Umbilical cord (tissue), 2 donors: Measurements from ENCODE around the gene STK32C. TPM values are rescaled to one million over a fixed set of nuclear protein-coding genes. Genes with fewer than 3 reads are reported as not detected.
"Not testable (repeated sequence)": the region's sequence is repeated elsewhere in the genome, so short reads cannot be mapped to it uniquely, and the experiment has no call there.

Experiments used
- DNase-seq: peaks from one replicate; pipeline ENCODE4 v3.0.0-alpha.2; 2015; ENCODE audit warnings: low spot score
- total RNA-seq: library from RNA; depleted of rRNA; stranded (reverse); fragments of >200 nt; gene quantifications from one replicate; pipeline ENCODE4 v1.2.3, GENCODE V29; 2014; ENCODE audit warnings: low replicate concordance; ENCODE audit not compliant: insufficient read depth

Gene STK32C
- total RNA-seq, 1 donor from 2014 or later, result not detected

DNA sequence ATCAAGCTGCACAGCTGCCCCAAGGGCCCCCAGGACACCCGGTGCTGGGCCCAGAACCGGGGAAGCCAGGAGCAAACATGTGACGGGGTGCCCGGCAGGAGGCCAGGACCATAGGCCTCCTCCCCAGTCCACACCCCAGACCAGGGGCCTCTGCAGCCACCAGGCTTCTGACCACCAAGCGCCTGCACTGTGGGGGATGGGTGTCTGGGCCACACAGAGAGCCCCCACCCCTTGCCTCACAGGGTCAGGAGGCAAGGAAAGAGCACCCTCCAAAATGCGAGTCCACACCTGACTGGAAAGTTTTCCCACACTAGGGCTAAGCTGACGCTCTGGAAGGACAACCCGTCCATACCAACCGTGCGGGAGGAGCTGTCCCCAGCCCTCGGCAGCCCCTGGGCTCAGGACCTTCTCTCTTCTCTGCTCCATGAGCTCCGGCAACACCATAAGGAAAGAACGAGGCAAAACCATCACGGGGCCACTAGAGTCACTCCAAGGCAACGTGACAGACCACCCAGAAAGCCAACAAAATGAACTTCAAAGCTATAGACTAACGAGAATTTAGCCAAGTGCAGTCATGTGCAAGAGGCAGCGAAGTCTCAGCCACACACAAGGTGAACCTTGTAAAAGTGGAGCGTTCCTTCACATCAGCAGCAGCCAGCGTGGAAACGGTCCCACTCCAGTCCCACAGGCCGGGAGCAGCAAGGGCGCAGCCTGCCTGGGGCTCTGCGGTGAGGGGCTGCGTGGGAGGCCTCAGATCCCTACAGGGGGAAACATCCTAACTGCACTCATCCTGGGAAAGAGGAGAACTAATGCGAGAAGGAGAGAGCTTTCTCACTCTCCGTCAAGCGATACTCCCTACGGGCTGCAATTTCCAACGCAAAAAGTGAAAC lies 5.1 kb downstream of the STK32C start:
- DNase-seq, result no peak

DNA sequence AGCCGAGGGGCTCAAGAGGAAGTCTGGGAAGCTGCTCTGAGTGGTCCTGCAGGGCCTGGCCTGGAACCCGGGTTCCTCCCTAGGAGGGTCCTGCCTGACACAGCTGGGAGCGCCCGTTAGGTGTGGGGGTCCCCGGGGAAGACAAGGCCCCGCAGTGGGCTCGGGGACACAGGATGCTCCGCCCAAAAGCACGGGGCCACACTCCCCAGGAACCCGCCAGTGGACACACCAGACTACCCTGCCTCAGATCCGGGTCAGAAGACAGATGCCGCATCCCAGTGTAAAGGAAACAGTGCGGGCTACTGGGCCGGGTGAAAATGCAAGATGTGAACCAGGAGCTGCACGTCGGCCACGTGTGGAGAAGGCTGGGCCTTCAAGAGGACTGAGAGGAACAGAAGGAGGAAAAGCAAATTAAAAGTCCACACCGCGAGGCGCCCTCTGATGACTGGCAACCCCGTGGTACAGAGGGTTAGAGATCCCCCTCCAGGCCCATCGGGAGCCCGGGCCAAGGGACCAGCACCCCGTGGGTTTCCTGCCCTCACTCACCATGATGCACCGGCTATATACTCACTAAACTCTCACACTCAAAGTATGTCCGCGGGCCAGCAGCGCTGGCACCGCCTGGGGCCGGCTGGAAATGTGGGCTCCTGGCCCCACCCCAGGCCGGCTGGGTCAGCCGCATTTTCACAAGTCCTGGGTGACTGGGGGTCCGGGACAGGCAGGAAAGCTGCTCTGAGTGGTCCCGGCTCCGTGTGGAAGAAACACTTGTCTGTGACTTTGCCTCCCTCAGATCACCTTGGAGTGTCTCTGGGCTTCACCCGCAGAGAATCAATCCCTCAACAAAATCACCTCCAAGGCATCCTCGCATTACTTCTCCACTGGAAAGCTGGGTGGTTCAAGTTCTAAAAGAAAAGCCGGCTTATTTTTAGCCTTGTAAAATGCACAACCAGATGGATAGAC lies 6.1 kb downstream of the STK32C start:
- no peak for DNase-seq

DNA sequence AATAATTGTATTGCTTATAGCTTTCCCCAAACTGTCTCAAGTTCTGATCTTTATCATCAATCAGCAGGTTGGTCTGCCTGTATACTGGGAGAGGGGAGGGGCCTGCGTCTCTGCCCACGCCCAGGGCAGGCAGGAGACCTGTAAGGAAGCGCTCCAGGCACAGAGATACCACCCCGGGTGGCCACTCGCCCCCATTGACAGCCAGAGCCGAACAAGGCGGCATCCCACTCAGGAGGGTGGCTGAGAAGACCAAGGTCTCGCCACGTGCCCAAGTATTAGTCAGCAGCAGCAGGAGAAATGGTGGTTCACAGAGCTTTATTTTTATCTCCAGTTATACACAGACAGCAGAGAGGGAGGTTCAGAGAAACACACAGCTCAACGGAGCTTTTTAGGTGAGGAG lies 7.2 kb downstream of the STK32C start:
- DNase-seq, result no peak

DNA sequence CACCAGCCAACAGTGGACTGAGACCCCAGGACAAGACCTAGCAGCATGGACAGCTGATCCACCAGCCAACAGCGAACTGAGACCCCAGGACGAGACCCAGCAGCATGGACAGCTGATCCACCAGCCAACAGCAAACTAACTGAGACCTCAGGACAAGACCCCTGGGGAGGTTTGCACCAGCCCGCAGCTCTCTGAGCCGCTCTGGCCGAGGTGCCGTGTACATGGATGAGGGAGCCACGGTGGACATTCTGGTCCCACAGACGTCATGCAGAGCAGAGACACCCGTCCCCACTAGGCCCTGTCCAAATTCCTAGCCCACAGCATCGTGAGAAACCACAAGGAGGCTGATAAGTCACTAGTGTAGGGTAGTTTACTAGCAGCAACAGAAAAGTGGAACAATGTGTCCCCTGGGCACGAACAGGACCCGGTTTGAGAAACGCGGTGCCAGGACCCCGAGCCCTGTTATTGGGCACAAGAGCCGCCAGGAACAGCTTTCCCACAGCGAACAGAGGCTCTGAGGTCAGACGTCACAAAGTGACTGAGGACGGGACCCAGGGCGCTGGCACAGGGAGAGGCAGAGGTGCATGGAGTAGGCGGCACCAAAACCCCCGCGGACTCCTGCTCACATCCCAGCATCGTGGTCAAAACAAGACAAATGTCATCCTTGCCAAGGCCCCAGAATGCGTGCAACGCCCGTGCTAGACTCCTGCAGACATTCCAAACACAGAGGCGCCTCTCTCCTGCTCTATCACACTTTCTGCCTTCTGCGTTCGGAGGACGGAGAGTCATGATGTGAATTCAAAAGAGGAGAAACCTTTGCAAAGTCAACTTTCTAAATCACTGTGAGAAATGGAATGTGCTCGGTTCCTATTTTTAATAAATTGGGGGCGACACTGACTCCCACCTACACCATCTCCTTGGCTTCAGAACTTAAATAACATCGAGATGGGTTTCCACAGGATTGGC lies 8.1 kb downstream of the STK32C start:
- DNase-seq, result no peak

DNA sequence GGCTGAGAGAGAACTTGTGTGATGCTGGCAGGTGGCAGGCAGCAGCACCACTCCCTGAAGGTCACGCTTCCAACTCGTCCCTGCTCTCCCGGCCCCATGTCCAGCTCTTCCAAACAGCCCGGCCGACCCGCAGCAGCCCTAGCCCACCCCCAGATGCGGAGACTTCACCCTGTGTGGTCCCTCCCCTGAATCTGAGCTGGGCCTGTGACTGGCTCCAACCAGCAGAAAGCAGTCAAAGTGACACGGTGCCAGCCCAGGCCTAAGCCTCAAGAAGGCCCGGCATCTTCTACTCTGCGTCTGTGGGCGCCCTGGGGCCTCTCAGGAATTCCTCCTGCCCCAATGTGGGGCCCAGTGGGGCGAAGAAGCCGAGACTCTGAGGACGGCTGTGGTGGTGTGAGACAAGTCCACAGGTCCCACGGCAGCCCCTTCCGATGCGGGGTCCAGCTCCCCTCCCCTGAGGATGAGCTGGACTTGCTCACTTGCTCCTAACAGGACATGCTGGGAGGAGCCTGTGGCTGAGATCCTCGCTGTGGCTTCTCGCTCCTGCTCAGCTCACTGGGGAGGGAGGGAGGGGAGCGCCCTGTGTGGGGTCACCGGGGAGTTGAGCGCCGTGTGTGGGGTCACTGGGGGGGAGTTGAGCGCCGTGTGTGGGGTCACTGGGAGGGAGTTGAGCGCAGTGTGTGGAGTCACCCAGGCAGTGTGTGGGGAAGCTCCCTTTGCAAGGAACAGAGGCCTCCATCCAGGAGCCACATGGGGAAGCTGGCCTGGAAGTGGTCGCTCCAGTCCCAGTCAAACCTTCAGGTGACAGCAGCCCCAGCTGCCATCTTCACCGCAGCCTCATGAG lies 9.5 kb downstream of the STK32C start:
- no peak for DNase-seq

DNA sequence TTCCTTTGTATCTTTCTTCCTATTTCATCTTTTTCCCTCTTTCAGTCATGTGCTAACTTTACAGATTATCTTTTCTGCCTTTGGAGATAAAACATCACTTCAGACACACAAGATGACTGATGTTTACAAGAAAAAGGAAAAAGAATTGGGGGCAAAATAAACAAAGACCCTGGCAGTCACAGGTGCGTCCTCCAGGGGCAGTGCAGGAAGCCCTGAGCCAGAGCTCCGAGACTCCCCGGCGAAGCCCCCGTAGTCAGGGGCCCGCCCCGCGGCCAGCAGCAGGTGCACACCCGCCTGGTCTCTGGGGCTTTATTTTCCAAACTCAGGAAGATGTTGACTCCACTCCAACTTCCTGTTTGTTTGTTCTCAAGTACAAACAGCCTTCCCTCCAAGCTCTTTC lies 10.2 kb downstream of the STK32C start:
- DNase-seq, result no peak

DNA sequence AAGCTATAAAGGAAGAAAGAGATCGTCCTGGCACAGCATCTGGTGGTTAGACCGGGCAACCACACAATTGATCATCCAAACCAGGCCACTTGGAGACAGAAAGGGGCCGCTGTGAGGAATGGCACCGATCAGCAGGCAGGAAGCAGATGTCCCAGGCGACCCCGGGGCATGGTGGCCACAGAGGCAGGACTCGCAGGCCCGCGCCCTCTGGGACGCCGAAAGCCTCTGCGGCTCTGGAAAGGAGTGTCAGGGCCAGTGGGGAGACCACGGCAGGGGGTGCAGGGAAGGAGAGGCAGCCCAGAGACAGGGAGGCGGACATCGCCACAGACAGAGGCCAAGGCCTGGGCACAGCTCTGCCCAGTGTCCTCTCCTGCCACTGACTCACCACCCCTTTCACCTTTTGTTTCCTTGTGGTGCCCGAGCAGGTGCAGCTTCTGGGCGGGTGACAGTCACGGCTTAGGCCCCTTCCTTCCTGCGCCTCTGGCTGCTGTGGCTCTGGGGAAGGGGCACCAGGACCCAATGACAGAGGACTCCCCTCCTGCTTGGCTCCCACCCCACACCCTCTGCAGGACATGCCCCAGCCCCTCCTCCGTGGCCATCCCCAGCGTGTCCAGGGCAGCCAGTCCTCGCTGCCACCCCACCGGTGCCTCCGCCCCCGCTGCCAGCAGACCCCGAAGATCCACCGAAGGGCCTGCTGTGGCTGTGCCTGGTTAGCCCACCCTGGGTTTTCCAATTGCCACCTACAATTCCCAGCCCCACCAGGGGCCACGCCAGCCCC lies 10.9 kb downstream of the STK32C start:
- no peak for DNase-seq

DNA sequence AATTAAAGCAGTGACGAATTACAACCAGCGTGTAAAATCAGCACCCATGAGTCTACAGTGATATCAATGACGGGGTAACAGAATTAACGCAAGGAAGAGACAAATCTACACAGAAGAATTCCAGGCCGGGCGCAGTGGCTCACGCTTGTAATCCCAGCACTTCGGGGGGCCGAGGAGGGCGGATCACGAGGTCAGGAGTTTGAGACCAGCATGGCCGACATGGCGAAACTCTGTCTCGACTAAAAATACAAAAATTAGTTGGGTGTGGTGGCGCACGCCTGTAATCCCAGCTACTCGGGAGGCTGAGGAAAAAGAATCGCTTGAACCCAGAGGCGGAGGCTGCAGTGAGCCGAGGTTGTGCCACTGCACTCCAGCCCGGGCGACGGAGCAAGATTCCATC lies 12.3 kb downstream of the STK32C start:
- DNase-seq, result not testable (repeated sequence)

DNA sequence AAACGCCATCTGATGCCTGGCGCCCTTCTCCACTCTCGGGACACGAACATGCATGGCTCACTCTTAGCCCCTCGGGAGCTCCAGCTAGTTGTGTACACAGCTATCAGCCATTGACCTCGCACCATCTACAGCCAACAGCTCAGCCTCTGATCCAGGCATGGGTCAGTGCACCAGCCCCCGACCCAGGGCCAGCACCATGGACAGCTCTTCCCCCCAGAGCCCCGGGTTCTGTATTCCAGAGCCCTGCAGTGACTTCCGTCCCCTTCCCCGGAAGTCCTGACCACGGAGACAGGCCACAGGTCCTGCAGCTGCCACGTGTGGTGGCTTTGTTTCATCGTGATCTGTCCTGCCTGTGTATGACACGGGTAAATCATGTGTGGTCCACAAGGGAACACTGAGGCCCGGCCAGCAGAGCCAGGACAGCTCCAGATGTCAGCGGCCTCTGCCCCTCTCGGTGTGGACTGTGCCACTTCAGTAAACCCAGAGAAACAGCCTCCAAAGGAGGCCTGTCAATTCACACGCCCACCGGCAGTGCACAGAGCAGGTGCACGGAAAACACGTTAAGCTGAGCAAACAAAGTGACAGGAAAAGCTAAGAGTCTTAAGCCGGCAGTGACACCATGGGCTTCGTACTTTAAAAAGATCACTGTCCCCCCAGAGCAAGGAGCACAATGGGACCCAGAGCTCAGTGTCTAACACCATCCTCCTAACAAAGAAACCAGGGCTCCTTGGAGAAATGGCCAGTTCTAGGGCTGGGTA lies 13.0 kb downstream of the STK32C start:
- DNase-seq, result no peak

DNA sequence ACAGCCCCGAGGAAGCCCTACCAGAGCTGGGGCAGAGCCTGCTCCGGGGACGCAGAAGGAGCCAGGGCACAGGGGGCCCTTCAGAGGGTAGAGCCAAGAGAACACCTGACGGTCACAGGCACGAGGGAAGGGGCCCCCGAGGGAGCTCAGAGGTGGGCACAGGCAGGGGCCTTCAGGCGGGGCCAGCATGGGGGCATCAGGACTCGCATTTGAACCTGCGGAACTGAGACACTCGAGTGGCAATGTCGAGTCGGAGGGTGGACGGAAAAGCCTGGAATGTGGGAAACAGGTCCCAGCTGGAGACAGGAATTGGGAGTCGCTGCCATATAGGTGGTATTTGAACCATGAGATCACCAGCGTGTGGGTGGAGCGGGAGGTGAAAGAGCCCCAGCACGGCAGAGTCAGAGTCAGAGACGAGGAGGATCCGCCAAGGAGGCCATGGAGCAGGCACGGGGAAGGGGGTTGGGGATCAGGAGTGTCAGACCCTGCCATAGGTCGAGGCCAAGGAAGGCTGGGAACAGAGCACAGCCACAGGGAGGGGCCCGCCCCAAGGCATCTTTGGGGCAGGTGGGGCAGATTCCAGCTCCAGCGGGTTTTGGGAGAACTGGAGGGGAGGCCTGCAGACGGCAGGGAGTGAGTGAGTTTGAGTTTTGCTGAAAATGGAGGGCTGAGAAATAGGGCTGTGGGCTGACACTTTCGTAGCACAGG lies 13.8 kb downstream of the STK32C start:
- no peak for DNase-seq

DNA sequence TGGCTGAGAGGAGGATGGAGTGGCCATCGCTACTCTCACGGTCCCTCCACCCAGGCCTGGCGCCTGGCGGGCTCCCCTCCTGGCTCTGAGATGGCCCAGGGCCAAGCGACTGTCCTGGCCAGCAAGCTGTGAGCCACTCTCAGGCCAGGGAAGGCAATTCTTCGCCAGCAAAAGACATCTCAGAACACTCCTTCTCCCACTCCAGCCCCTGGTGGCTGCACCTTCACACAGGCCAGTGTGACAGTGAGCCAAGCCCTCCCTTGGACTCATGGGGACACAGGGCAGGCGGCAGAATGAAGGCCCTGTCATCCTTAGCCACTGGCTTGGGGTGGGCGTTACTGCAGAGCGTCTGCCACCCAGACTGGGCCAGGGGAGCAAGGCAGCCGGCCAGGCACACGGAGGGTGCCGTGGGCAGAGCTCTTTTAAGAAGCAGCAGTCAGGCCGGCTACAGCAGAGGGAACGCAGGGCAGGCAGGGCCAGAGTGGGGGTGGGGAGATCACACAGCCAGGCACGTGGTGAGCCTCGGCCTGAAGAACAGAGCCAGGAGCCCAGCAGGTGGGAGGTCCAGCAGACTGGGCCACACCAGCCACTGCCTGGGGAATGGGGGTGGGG lies 14.4 kb downstream of the STK32C start:
- no peak for DNase-seq

DNA sequence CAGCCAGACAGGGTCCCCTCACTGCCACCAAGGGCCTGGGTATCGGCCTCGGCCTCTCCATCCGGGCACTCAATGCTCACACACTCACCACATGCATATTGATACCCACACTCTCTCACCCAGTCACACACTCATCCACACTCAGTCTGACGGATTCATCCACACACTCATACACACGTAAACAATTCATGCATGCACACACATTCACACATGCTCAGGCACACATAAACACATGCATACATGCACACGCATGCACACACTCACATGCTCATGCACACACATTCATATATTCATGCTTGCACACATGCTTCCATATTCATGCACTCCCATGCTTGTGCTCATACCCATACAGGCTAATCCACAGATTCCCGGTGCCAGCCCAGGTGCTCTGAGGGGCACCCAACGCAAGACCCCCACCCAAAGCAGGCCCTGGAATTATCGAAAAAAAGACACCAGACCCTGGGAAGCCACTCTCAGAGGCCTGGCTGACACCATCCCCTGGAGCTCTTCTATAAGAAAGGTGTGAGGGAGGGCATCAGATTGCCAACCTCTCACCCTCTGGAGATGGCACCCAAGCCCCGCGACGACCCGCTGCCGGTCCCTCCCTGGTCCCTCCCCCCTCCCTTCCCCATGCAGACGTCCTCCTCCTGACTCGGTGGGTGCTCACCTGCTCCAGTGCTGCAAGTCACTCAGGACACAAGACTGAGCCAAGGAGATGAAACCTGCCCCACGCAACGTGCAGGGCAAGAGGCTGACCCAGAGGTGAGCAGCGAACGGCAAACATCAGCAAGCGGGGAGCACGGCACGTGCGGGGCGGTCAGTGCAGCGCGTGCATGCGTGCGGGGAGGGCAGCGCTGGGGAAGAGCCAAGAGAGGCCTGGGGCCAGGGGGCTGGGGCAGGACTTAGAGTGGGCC lies 15.2 kb downstream of the STK32C start:
- DNase-seq, result no peak

DNA sequence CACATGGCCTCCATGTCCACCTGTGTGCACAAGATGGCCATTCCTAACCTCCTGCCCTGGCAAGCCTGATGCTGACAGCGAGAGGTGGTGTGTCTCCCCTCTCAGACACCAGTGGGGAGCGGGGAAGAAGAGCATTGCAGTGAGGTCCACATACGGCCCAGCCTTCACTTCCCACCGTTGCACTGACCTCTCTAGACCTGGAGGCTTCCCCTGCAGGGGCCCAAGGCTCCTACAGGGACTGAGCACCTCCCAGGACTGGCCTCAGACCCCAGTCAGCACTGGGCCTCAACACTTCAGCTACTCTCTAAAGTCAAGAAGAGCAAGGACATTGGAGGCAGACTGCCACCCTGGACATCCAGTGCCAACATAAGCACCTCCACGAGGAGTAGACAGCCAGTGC lies 15.9 kb downstream of the STK32C start:
- no peak for DNase-seq

DNA sequence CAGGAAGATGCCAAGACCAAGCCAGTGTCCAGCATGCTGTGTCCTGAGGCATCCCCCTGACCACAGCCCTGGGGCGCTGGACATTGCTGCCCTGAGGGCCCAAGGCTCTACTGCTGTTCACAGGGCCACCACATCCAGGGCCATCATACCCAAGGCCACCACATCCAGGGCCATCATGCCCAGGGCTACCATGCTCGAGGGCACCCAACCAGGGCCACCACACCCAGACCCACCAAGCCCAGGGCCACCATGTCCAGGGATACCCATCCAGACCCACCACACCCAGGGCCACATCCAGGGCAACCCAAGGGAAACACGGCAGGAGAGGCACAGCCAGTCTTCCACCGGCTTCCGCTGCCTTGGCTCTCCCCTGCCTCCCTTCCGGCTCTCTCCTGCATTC lies 17.1 kb downstream of the STK32C start:
- DNase-seq, result no peak

DNA sequence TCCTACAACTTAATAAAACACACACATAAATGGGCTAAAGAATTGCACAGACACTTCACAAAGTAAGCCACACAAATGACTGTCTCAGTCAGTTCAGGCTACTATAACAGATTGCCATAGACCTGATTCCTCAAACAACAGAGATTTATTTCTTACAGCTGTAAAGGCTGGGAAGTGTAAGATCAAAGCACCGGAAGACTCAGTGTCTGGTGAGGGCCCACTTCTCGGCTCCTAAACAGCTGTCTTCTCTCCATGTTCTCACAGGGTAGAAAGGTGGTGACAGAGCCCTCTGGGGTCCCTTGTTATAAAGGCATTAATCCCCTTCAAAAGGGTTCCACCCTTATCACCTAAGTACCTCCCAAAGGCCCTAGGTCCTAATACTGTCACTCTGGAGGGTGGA lies 18.3 kb downstream of the STK32C start:
- DNase-seq, result no peak

DNA sequence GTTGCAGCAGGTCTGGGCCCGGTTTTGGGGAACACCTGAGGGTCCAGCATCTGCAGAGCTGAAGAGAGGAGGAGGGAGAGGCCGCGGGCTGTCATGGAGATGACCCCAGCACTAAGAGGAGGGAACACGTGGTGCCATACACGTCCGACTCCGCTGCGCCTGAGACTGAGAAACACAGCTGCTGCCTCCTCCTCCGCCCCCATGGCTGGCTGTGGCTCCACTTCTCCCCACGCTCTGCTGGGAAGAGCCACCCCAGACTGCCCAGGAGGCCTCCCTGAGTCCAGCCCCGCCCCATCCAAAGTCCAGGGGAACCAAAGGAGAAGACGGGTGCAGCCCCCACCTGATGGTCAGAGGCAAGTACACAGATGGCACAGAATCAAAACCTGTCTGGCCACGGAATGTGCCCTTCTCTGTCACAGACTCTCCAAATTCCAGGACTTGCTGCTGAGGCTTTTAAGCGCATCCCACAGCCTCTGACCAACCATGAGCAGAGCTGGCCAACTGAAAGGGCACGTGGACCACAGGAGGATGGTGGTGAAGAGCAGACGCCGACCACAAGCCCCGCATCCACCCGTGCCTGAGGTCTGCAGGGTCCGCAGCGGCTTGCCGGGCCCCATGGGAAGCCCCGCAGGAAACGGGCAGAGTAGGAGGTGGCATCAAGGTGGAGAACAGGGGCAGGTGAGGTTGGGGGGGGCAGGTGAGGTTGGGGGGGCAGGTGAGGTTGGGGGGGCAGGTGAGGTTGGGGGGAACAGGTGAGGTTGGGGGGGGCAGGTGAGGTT lies 24.0 kb downstream of the STK32C start:
- no peak for DNase-seq
